GM12892 (cell line): ENCODE measurements around the gene FOXC1.

Source experiments
- POLR2A ChIP-seq: IDR thresholded peaks from 2 replicates; pipeline ENCODE4 v1.6.1; 2011; ENCODE audit warnings: low read depth, low read length, control low read depth
- POLR2AphosphoS5 ChIP-seq: IDR thresholded peaks from 2 replicates; pipeline ENCODE4 v1.6.1; 2011; ENCODE audit warnings: low read depth, low read length, control low read depth

GRCh38 chr6:1630771-1631217, 21.1 kb downstream of the FOXC1 start:
- TF ChIP-seq POLR2AphosphoS5 (no peak), POLR2A (no peak)
